CD4-positive, alpha-beta T cell treated with Interleukin-1 beta for 1 hour (primary cell): ENCODE measurements around the gene CRYBG2.

Experiments
- DNase-seq, 2 donors: peaks; one replicate each; pipeline ENCODE4 v3.0.0-alpha.2; 2020 to 2022

Gene CRYBG2

DNA sequence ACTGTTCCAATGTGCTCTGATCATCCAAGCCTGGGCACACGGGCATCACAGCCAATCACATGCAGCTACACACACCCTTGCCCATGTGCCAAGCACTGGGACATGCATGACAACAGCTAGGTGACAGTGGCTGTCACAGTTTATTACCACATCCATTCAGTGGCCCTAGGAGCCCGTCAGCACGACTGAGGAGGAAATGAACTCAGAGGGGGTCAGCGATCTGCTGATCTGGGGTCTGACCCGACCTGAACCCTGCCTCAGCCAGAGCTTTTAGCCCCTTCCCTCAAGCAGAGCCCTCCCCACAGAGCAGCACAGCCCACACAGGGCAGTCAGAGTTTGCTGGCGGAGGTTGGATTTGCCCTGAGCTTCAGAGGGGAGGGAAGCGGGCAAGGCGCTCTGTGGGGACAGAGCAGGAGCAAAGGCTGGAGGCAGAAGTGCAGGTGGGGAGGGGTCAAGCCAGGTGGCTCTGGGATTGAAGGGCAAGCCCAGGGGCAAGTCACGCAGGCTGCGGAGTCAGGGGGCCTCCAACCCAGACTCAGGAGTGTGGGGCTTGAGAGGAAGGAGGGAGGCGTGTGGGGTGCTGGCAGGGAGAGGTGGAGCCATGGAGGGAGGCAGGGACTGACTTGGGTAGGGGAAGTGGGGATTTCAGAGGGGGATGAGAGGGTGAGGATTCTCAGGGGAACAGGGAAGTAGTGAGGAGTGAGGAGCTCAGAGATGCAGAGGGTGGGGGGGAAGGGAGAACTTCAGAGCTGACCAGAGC, 63.6 kb downstream of the CRYBG2 start:
- peak; percentile 28 to 59 for DNase-seq

DNA sequence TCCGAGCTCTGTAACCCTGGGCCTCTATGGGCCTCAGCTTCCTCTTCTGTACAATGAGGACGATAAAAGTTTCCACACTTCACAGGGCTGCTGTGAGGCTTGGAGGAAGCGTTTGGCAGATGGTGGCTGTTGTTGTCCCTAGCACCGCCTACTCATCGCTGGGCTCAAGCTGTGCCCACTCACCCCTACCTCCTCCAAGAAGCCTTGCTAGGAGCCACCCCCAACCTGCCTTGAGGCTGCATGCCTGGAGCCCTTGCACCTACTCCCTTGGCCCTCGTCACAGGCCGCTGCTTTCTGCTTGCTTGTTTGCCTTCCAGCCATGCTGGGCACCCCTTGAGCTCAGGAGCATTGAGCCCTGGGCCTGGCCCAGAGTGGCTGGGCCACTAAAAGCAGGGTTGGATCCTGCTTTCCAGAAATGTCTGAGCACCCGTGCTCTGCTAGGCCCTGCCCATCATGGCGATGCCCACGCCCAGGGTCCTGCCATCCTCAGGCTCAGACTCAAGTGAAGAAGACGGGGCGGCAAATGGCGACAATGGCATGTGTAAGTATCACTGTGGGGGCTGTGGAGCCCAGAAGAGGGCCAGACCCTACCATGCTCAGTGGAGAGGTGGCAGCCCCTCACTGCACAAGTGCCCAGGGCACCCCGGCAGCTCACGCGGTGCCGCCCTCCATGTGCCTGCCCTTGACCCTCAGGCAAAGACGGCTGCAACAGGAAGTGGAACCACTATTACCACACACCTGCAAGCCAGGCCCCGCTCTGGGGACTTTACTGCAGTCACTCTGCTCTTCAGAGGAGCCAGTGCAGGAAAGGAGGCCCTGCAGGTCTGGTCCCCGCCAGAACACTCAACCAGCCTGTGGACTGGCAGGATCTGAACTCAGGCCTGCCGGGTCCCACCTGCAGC, 64.5 kb downstream of the CRYBG2 start:
- peak; percentile 41 to 83 for DNase-seq

DNA sequence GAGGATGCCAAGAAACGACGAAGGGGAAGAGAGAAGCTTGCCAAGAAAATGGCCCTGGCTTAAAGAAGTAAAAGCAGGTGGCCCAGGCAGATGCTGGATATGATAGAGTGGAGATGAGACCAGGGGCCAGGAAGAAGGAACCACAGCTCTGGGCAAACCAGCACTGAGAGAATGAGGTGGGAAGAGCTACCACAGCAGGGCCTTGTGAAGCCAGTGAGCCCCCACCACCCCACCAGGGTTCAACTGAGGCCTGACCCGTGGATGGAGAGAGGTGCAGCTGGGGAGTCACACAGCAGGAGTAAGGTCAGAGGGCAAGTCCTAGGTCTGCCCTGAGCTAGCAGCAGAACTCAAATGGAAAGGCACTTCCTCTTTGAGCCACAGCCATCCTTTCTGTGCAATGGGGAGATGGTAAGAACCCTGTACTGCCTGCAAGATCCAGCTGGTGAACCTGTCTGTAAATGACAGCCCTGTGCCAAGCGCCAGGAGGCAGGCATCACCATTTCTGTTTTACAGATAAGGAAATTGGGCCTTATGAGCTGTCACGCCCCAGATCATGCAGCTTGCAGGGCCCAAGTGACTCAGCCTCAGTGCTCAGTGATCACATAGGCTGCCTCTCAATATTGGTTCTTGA, 65.5 kb downstream of the CRYBG2 start:
- DNase-seq, result peak; percentile 45 to 54

DNA sequence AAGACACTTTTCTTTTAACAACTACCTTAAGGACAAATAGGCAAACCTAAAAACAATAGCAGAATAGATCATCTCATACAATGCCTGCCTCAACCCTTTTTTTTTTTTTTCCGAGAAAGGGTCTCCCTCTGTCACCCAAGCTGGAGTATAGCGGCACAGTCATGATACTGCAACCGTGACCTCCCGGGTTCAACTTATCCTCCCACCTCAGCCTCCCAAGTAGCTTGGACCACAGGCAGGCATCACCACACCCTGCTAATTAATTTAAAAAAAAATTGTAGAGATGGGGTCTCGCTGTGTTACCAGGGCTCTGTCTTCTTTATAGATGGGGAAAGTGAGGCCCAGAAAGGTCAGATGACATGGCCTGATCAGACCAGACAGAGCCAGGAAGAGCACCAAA, 66.1 kb downstream of the CRYBG2 start:
- DNase-seq, result no peak

DNA sequence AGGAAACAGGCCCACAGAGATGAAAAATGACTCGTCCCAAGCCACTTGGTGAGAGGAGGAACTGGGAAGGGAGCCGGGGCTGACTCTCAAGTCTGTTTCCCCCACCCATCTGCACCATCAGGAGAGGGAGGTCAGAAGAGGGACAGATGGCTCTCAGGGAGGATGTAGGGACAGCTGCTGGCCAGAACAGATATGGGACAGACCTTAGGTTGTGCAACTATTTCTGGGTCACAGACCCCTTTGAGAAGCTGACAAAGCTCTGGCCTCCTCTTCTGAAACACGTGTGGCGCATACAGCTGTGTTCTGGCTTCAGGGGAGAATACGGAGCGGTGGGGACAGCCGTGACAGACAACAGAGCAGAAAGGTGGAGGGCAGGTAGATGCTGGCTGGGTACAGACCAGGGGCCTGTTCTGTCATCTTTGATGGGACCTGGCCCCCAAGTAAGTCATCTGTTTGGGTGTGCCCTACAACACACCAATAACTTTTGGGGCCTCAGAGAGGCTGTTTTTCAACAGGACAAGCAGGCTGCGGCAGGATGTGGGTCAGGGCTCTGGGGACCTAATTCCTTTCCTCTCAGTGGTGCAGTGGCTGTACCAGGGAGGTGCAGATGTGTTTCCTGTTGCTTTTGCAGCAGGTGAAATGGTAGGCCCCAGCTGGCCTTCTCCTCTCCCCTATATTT, 66.8 kb downstream of the CRYBG2 start:
- peak; percentile 78 for DNase-seq

DNA sequence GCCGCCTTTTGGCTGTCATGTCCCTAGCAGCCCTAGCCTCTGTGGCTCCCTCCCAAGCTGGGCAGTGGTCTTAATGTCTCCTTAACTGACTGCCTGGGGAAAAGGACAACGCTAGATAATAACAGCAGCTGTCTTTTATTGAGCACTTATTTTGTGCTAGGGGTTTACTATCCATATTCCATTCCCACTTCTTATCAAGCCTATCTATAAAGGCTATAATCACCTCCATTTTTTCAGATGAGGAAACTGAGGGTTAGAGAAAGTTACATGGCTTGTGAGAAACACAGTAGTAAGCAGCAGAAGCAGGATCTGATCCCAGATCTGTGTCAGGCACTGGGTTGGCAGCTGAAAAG, 67.9 kb downstream of the CRYBG2 start:
- no peak for DNase-seq

DNA sequence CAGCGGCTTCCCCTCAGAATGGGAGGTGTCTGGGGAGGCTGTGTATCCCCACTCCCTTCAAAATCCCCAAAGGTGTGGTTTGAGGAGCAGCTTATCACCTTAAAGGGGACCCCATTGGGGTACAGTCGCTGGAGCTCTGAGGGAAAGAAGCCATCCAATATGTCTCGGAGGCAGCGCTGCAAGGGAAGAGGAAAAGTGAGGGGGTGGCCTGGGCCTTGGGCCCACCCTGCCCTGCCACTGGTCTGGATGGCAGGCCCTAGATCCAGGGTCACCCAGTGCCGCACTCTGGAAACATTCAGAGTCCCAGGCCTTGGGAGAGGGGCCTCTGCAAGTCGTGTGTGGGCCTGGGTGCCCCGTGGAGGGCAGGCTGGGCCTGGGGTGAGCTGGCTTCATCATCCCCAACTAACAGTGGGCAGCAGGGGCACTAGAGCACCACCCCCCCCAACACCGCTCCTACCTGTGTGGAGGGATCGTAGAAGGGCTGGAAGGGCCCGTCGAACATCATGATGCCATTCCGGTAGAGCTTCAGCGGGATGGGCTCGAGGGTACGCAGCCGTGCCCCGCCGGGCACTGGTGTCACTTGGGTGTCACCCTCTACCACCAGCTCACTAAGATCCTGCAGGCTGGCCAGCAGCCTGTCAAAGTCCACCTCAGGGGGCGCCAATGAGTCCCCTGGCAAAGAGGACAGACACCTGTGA, 68.4 kb downstream of the CRYBG2 start:
- DNase-seq, result peak; percentile 41 to 42

DNA sequence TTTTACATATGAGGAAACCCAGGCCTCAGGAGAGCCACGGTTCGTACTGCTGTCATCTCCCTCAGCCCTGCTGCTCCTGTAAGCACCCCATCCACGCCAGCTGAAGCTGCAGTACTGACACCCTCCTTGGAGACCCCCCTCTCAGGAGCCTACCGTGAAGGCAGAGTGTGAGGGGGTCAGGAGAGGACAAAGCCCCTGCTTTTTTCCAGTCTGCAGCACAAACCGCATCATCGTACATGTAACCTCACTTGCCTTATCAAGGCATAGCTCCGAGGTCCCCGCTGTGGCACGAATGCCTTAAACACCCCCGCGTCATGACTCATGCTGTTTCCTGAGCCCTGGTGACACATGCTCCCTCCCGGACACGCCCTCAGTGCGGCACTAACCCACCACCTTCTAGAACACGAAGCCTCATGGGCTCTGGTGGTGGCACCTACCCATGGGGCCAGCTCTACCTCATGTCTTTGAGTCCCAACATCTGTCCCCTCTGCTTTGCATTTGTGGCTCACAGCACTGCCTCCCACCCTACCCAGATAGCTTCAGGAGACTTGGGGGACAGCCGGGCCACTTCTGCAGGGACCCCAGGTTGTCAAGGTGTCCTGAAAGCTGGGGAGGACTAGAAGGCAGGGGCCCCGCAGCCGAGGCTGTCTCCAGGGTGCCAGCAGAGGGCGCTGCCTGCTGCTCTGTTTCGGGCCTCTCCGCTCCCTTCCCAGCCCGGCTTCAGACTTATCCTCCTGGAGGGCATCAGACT, 69.2 kb downstream of the CRYBG2 start:
- DNase-seq, result peak; percentile 91 to 92

DNA sequence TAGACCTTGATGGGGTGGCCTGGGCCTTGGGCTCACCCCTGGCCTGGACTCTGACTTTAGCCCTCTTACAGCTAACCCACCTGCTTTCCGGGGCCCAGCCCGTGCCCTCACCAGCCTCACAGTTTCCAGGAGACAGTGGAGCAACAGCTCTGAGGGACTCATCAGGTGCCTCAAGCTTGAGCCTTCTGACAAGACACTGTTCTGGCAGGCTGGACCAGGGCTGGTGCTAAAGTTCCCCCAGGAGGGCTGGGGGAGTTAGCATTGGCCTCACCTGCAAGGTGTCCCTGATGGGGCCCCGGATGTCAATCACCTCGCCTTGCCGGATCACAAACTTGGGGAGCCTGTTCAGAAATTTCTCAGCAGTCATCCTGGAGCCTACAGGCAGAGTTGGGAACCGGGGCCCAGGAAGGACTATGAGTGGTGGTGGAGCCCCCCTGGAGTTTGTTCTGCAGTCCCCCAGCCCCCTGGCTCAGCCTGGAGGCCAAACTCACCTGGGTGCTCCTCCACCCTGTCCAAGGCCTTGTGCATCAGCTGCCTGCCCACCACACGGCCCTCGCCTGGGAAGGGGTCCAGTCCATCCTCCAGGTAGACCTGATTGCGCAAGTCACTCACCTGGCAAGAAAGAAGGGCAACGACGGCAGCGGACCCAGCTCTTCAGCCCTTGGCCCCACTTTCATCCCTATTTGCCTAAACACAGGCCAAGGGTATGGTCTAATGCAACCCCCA, 69.9 kb downstream of the CRYBG2 start:
- no peak for DNase-seq

DNA sequence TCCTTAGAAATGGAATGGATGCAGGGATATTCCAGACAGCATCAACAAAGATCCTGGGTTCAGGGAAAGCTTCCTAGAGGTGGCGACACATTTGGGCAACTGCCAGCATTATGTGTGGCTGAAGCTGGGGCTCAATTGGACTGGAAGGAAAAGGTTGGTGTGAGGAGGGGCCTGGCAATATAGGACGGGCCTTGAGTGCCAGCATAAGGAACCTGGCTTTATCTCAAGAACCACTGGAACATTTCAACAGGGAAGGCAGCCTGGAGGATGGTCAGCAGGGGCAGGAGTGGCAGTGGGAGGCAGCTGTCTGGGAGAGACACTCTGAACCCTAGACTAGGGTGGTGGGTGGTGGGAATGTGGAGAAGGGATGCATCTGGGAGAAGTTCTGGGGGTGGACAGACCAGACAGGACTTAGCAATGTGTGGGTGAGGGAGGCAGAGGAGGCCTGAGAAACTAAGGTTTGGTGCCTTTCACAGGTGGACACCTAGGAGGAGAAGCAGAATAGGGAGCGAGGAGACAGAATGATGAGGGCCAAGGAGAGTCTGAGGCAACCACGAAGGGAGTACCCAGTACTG, 70.6 kb downstream of the CRYBG2 start:
- no peak for DNase-seq

DNA sequence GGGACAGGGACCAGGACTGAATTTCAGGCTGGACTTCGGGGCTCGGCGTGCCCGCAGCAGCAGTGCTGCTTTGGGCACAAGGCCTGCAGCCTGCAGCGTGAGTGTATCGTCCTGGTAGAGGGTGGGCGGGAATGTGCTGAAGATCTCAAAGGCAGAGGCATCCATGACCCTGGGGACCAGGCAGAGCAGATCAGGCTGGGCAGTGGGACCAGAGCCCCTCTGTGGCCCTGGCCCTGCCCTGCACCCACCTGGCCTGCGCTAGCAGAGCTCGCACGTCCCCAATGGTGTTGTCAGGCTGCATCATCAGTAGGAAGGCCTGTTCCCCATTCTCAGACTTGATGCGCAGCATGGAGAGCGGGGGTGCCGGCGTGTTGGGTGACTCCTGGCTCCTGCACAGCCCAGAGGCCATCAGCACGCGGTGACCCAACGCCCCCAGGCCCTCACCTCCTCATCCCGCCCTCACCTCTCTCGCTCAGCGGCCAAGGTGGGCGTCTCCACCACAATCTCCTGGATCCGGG, 71.5 kb downstream of the CRYBG2 start:
- DNase-seq, result no peak

DNA sequence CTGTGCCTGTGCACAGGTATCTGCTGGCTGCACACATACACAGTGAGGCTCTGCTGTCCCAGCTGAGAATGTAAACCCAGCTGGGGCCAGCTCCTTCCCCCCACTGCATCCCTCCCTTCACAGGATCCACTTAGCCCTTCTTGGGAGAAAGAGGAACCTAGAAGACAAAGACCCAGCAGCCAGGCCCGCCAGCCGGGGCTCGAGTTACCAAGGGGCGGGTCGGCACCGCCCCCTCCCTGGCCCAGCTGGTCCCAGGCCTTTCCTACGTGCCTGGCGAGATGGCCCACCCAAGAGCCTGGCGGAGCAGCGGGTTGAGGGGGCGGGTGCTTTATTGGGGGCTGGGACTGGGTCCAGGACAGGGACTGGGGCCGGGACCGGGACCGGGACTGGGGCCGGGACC, 72.0 kb downstream of the CRYBG2 start:
- DNase-seq, result no peak

DNA sequence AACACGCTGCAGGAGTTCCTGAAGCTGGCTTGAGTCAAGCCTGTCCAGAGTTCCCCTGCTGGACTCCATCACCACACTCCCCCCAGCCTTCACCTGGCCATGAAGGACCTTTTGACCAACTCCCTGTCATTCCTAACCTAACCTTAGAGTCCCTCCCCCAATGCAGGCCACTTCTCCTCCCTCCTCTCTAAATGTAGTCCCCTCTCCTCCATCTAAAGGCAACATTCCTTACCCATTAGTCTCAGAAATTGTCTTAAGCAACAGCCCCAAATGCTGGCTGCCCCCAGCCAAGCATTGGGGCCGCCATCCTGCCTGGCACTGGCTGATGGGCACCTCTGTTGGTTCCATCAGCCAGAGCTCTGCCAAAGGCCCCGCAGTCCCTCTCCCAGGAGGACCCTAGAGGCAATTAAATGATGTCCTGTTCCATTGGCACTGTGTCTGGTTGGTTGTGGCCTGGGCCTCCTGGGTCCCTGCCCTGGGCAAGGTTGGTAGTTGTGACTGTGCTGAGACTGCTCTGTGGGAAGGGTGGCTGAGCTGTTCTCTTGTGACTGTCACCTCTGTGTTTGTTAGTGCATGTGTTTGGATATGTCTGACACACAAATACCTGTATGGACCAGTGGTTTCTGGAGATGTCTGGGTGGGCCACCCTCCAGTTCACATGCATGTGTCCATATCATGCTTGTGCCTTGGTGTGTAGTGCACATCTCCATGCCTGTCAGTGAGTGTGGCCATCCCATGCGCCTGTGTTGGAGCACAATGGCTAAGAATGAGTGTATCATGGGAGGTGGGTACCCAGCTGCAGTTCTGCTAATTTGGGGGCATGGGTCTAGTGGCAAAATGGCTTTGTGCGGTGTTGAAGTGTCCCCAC, 72.6 kb downstream of the CRYBG2 start:
- no peak for DNase-seq

DNA sequence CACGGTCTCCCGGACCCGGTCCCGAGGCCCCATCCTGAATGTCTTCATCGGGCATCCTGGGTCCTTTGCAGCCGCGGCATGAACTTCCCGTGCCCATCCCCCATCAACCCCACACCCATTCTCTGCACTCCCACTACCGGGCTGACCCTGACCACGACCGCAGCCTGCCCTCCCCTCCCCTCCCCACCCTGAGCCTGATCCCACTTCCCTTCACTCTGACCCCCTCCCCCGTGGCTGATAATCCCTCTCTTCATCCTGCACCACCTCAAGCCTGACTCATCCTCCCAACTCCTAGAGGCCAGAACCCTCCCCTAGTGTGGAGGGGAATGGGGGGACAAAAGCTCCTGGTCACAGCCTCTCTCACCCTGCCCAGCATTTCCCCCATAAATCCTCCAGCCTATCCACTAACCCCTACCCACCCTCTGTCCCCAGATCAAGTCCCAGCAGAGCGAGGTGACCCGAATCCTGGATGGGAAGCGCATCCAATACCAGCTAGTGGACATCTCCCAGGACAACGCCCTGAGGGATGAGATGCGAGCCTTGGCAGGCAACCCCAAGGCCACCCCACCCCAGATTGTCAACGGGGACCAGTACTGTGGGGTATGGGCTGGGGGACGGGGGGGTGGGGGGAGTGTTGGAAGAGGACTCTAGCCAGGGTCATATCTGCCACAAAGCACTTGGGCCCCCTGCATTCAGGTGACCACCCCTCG, 73.4 kb downstream of the CRYBG2 start:
- peak; percentile 17 to 28 for DNase-seq

DNA sequence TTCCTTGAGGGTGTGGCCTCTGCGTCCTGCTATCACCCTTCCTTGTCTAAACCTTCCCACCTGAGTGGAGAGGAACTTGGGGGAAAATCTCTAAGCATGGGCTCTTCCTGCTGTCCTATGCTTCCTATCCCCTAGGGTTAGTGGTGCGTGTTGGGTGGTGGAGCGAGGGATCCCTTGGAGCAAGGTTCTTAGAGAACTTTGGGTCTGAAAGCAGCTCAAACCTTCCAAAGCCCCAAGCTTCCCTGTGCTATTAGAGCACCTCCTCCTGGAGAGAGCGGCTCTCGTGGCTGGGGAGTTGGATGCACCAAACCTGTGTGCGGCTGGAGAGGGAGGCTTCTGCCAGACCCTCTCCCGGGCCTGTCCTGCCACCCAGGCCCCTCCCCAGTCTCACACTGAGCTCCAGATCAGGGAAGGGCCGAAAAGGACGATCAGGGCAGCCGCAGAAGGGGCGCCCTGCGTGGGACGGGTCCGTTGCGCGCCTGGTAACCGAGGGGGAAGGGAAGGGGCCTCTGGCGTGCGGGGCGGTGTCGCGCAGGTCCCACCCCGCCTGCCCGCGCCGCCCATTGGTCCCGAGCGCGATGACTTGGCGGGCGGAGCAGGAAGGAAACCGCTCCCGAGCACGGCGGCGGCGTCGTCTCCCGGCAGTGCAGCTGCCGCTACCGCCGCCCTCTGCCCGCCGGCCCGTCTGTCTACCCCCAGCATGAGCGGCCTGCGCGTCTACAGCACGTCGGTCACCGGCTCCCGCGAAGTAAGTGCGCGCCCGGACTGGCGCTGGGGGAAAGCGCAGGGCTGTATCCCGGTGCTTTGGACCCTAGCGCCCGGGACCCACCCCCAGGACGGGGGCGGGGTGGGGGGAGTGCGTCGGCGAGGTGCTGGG, 74.2 kb downstream of the CRYBG2 start, which contains the start of gene SH3BGRL3:
Gene SH3BGRL3, plus strand, starts transcription at position 631 of the 877 bp plus-strand sequence. Its CDS starts 70 bp downstream, at position 701.
- peak; percentile 84 to 87 for DNase-seq

DNA sequence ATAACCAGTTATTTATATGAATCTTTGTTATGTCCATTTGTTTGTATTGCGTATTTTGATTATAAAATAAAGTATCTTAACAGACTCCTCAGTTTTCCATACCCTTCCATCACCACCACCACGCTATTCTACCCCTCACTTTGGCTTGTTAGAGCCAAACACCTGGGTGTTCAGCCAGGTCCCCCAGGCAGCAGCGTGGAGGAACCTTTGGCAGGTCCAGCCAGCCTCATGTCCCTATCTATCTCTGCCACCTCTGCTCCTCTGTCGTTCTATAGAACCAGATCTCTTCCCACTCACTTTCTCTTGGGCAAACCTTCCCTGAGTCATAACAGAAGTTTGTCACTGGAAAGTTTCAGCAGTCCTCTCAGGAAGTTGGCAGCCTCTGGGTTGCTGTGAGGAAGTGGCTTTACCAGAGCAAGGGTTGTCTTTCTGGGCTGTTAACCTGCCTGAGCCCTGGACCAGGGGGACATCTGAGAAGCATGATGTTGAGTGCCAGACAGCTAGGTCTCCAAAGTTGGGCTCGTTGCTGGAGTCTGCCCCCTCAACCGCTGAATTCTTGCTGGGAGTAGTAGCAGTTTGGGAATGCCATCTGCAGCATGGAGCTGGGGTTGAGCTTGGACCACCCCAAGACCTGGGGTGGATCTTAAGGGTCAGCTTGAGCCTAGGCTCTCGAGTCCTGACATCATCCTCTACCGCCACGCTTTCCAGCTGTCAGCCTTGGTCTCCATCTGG, 75.0 kb downstream of the CRYBG2 start:
- peak; percentile 34 to 62 for DNase-seq

DNA sequence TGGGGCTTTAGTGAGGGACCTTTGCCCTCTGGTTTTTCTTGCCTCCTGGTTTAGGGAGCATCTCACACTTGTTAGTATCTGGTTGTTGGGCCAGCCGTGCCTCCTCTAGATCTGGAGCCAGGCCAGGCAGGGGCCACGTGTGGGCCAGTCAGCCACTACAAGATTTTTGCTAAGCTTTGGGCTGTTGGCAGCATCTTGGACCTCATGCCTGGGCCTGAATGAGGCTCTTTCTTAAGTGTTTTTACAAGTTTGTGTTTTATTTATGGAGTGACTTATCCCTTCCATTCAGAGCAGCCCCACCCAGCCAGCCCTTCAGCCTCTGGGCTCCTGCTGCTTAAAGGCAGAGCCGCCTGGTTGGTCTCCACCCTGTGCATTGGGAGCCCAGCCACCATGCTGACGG, 75.6 kb downstream of the CRYBG2 start:
- no peak for DNase-seq
